Measurements from ENCODE around the gene PDSS2.
"Not testable (repeated sequence)": the region's sequence is repeated elsewhere in the genome, so short reads cannot be mapped to it uniquely, and the experiment has no call there.

Gene PDSS2

DNA sequence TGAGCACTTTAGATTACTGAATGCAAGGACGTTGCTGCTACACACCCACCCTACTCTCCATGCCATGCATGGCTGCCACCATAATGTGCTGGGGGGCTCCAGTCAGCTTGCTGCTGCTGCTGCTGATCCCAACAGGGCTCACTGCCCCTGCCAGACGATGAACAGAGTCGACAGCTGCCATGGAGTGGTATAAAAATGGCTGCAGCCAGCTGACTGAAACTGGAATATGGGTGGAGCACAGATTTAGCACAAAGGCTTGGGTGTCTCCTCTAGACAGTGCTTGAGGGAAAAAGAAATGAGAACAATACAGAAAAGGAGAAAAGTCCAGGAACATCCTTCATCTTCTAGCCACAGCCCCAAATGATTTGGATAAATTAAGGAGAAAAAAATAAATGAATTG lies 150.7 kb downstream of the PDSS2 start:
- DNase-seq (ENCODE audit: low read depth): no peak
- TF ChIP-seq MYC (IDR thresholded peaks at IDR 0.05; ENCODE audit: low read depth, low read length) (no peak), POLR2A (IDR thresholded peaks at IDR 0.05; ENCODE audit: extremely low read depth, insufficient read length) (no peak)
- TF ChIP-seq, protein P1, sequence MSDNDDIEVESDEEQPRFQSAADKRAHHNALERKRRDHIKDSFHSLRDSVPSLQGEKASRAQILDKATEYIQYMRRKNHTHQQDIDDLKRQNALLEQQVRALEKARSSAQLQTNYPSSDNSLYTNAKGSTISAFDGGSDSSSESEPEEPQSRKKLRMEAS (IDR thresholded peaks at IDR 0.05; ENCODE audit: low read depth, low read length): no peak
- TF ChIP-seq, protein P2, sequence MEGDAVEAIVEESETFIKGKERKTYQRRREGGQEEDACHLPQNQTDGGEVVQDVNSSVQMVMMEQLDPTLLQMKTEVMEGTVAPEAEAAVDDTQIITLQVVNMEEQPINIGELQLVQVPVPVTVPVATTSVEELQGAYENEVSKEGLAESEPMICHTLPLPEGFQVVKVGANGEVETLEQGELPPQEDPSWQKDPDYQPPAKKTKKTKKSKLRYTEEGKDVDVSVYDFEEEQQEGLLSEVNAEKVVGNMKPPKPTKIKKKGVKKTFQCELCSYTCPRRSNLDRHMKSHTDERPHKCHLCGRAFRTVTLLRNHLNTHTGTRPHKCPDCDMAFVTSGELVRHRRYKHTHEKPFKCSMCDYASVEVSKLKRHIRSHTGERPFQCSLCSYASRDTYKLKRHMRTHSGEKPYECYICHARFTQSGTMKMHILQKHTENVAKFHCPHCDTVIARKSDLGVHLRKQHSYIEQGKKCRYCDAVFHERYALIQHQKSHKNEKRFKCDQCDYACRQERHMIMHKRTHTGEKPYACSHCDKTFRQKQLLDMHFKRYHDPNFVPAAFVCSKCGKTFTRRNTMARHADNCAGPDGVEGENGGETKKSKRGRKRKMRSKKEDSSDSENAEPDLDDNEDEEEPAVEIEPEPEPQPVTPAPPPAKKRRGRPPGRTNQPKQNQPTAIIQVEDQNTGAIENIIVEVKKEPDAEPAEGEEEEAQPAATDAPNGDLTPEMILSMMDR (IDR thresholded peaks at IDR 0.05; ENCODE audit: low read depth, low read length): no peak
- no peak overlapping the region for H3K4me3 ChIP-seq (ENCODE audit: low read depth, low read length)

- not testable (repeated sequence) for DNase-seq (ENCODE audit: low read depth); H3K4me3 ChIP-seq (ENCODE audit: low read depth, low read length)
Measured at GRCh38 chr6:107305994-107306393, 153.4 kb downstream of the PDSS2 start.

GRCh38 chr6:107305391-107305790 lies 154.0 kb downstream of the PDSS2 start:
- TF ChIP-seq MYC (IDR thresholded peaks at IDR 0.05; ENCODE audit: low read depth, low read length) (no peak), POLR2A (IDR thresholded peaks at IDR 0.05; ENCODE audit: extremely low read depth, insufficient read length) (no peak)
- TF ChIP-seq, protein P2 (IDR thresholded peaks at IDR 0.05; ENCODE audit: low read depth, low read length): no peak
- TF ChIP-seq, protein P1 (IDR thresholded peaks at IDR 0.05; ENCODE audit: low read depth, low read length): no peak
- H3K4me3 ChIP-seq (ENCODE audit: low read depth, low read length): no peak overlapping the region
- no peak for DNase-seq (ENCODE audit: low read depth)

- no peak overlapping the region for H3K4me3 ChIP-seq (ENCODE audit: low read depth, low read length)
- TF ChIP-seq POLR2A (IDR thresholded peaks at IDR 0.05; ENCODE audit: extremely low read depth, insufficient read length) (no peak), MYC (IDR thresholded peaks at IDR 0.05; ENCODE audit: low read depth, low read length) (no peak)
- TF ChIP-seq, protein P2 (IDR thresholded peaks at IDR 0.05; ENCODE audit: low read depth, low read length): no peak
- DNase-seq (ENCODE audit: low read depth): no peak
Measured at GRCh38 chr6:107304421-107305025, 154.8 kb downstream of the PDSS2 start.

- TF ChIP-seq, protein P2 (IDR thresholded peaks at IDR 0.05; ENCODE audit: low read depth, low read length): no peak
- TF ChIP-seq POLR2A (IDR thresholded peaks at IDR 0.05; ENCODE audit: extremely low read depth, insufficient read length) (no peak), MYC (IDR thresholded peaks at IDR 0.05; ENCODE audit: low read depth, low read length) (no peak)
- TF ChIP-seq, protein P1 (IDR thresholded peaks at IDR 0.05; ENCODE audit: low read depth, low read length): no peak
- H3K4me3 ChIP-seq (ENCODE audit: low read depth, low read length): no peak overlapping the region
- no peak for DNase-seq (ENCODE audit: low read depth)
Measured at GRCh38 chr6:107293350-107293749, 166.0 kb downstream of the PDSS2 start.

DNA sequence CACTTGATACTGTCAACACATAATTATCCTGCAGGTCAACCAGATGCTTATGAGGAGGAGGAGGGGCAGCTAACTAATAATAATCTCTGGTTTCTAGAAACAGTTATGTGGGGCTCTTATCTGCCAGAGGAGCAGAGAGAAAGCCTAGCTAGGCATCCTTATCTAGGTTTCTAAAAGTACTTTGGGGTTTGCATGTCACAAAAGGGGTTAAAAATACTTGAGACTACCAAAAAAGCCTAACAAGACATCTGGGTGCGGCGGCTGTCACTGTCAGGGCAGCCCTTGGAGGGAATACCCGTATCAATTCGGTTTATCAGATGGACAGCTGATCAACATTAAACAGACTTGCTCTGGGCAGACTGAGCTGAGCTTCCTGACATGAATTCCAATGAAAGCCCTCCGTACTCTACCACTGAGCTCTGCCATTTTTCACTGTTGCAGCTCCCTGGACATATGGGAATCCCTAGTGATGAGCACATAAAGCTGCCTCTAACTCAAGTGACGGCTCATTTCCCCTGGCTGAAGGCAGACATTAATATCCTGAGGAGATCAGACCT lies 166.6 kb downstream of the PDSS2 start:
- H3K4me3 ChIP-seq (ENCODE audit: low read depth, low read length): no peak overlapping the region
- TF ChIP-seq, protein P1 (IDR thresholded peaks at IDR 0.05; ENCODE audit: low read depth, low read length): no peak
- no peak for TF ChIP-seq POLR2A (IDR thresholded peaks at IDR 0.05; ENCODE audit: extremely low read depth, insufficient read length)
- TF ChIP-seq, protein P2 (IDR thresholded peaks at IDR 0.05; ENCODE audit: low read depth, low read length): no peak
- TF ChIP-seq MYC (IDR thresholded peaks at IDR 0.05; ENCODE audit: low read depth, low read length): no peak
- DNase-seq (ENCODE audit: low read depth): no peak
